Neuronal stem cell (in vitro differentiated cells): ENCODE results near the gene ZSWIM8.

Experiments
- DNase-seq: peaks from one replicate; pipeline ENCODE4 v3.0.0-alpha.2; 2013; ENCODE audit warnings: low spot score
- H2AFZ ChIP-seq: one replicate; pipeline ENCODE4 v1.6.1; 2013; ENCODE audit warnings: mild to moderate bottlenecking, low read length, inconsistent platforms
- H2AK5ac ChIP-seq: 2 replicates; pipeline ENCODE4 v1.6.1; 2013; ENCODE audit warnings: low read depth, mild to moderate bottlenecking, inconsistent platforms, low read length, moderate library complexity, mixed read lengths
- H2BK120ac ChIP-seq: 2 replicates; pipeline ENCODE4 v1.6.1; 2013; ENCODE audit warnings: low read depth, mild to moderate bottlenecking, inconsistent platforms, low read length, moderate library complexity, mixed read lengths
- H2BK12ac ChIP-seq: one replicate; pipeline ENCODE4 v1.6.1; 2013; ENCODE audit warnings: low read length, inconsistent platforms
- H2BK15ac ChIP-seq: 2 replicates; pipeline ENCODE4 v1.6.1; 2013; ENCODE audit warnings: mild to moderate bottlenecking, low read length, inconsistent platforms, mixed read lengths
- H2BK5ac ChIP-seq: one replicate; pipeline ENCODE4 v1.6.1; 2013; ENCODE audit warnings: inconsistent platforms, mild to moderate bottlenecking, low read length, moderate library complexity
- H3K14ac ChIP-seq: one replicate; pipeline ENCODE4 v1.6.1; 2013; ENCODE audit warnings: low read length, inconsistent platforms
- H3K18ac ChIP-seq: 2 replicates; pipeline ENCODE4 v1.6.1; 2013; ENCODE audit warnings: low read length, inconsistent platforms
- H3K23ac ChIP-seq: 2 replicates; pipeline ENCODE4 v1.6.1; 2013; ENCODE audit warnings: low read depth, mild to moderate bottlenecking, mixed read lengths, low read length, inconsistent platforms; ENCODE audit not compliant: poor library complexity
- H3K27ac ChIP-seq: replicated peaks from 3 replicates; pipeline ENCODE4 v1.5.1; 2013; ENCODE audit warnings: low read length, inconsistent platforms
- H3K27me3 ChIP-seq, 3 experiments: 2 replicates each; pipeline ENCODE4 v1.6.1; 2013; ENCODE audit warnings: low read length in 3 of 3, mild to moderate bottlenecking in 2 of 3, inconsistent platforms in 1 of 3, low read depth in 1 of 3, mixed read lengths in 1 of 3, moderate library complexity in 1 of 3; ENCODE audit not compliant: control insufficient read depth in 3 of 3, insufficient read depth in 3 of 3
- H3K36me3 ChIP-seq, 2 donors: replicated peaks in 1 of 2; 2 replicates each; pipeline ENCODE4 v1.6.1; 2013; ENCODE audit warnings: low read length in 2 of 2; ENCODE audit not compliant: control insufficient read depth in 2 of 2, insufficient read depth in 2 of 2
- H3K4ac ChIP-seq: 2 replicates; pipeline ENCODE4 v1.6.1; 2013; ENCODE audit warnings: inconsistent platforms, mild to moderate bottlenecking, low read length, moderate library complexity
- H3K4me1 ChIP-seq, 2 donors: 1 replicate in 1 of 2; 2 replicates in 1 of 2; pipeline ENCODE4 v1.6.1; 2013; ENCODE audit warnings: low read length in 2 of 2, low read depth in 1 of 2; ENCODE audit not compliant: control insufficient read depth in 2 of 2, insufficient read depth in 1 of 2
- H3K4me2 ChIP-seq: one replicate; pipeline ENCODE4 v1.6.1; 2013; ENCODE audit warnings: mild to moderate bottlenecking, low read length, inconsistent platforms; ENCODE audit not compliant: insufficient read depth, poor library complexity, severe bottlenecking
- H3K4me3 ChIP-seq, 2 donors: 2 replicates each; pipeline ENCODE4 v1.5.1; 2013; ENCODE audit warnings: low read length in 2 of 2, mild to moderate bottlenecking in 2 of 2, inconsistent platforms in 1 of 2, moderate library complexity in 1 of 2
- H3K79me1 ChIP-seq: one replicate; pipeline ENCODE4 v1.6.1; 2013; ENCODE audit warnings: low read depth, mild to moderate bottlenecking, inconsistent platforms, low read length, moderate library complexity
- H3K9ac ChIP-seq: one replicate; pipeline ENCODE4 v1.6.1; 2013; ENCODE audit warnings: mild to moderate bottlenecking, low read depth, low read length, inconsistent platforms; ENCODE audit not compliant: poor library complexity
- H3K9me3 ChIP-seq, 2 donors: replicated peaks in 1 of 2; 2 replicates each; pipeline versions ENCODE3 to v1.6.1; 2013; ENCODE audit warnings: low read length in 2 of 2, mild to moderate bottlenecking in 2 of 2, inconsistent platforms in 1 of 2, low read depth in 1 of 2, mixed read lengths in 1 of 2, moderate library complexity in 1 of 2; ENCODE audit not compliant: control insufficient read depth in 2 of 2, insufficient read depth in 1 of 2
- H4K8ac ChIP-seq: one replicate; pipeline ENCODE4 v1.6.1; 2013; ENCODE audit warnings: low read depth, mild to moderate bottlenecking, inconsistent platforms, low read length, moderate library complexity
- H4K91ac ChIP-seq: one replicate; pipeline ENCODE4 v1.6.1; 2013; ENCODE audit warnings: low read length, low read depth, mild to moderate bottlenecking, inconsistent platforms; ENCODE audit not compliant: poor library complexity
- WGBS, 2 donors: extraction: QIAGEN DNeasy Blood & Tissue Kit; methylation state at CpG; one replicate each; pipeline ENCODE4 v1.1.7; 2013; ENCODE audit warnings: missing lambda C conversion rate in 2 of 2, mixed read lengths in 1 of 2; ENCODE audit not compliant: insufficient read length in 2 of 2, insufficient replicate concordance in 1 of 2; ENCODE audit errors: extremely low coverage in 2 of 2; 5-methylcytosine and 5-hydroxymethylcytosine counted together

ZSWIM8 gene

GRCh38 chr10:73769396-73769795 lies 16.0 kb upstream of the ZSWIM8 start:
- no peak for DNase-seq
- Histone ChIP-seq H2AFZ (no peak overlapping the region), H3K4me2 (no peak overlapping the region), H3K4me3 (no peak overlapping the region), H4K91ac (no peak overlapping the region), H2BK120ac (no peak overlapping the region), H3K9ac (peak overlapping the region; percentile 44), H3K79me1 (peaks cover 3% of the 10 kb centered on the region), H4K8ac (no peak overlapping the region), H3K36me3 (peaks cover 51 to 87% of the 10 kb centered on the region in 2 donors), H2AK5ac (no peak overlapping the region), H2BK12ac (no peak overlapping the region), H3K27me3 (no peaks in the 10 kb centered on the region), H3K4me1 (peaks cover 5 to 13% of the 10 kb centered on the region in 2 donors), H3K14ac (no peak overlapping the region), H3K9me3 (no peaks in the 10 kb centered on the region), H3K23ac (no peak overlapping the region), H2BK5ac (no peak overlapping the region), H2BK15ac (no peak overlapping the region), H3K18ac (no peak overlapping the region), H3K4ac (no peak overlapping the region), H3K27ac (no peak overlapping the region)
- WGBS, 2 donors, result no CpG with 5 or more reads among the region's 5 CpGs

- Histone ChIP-seq H4K8ac (no peak overlapping the region), H3K36me3 (peaks cover 33 to 85% of the 10 kb centered on the region in 2 donors), H2AK5ac (no peak overlapping the region), H3K4ac (no peak overlapping the region), H2BK15ac (no peak overlapping the region), H3K4me2 (peak overlapping the region; percentile 95), H3K9me3 (no peaks in the 10 kb centered on the region), H4K91ac (no peak overlapping the region), H2AFZ (peak overlapping the region; percentile 96), H3K4me1 (peaks cover 10 to 19% of the 10 kb centered on the region in 2 donors), H3K14ac (peak overlapping the region; percentile 82), H2BK5ac (peak overlapping the region; percentile 85), H2BK12ac (no peak overlapping the region), H3K9ac (peak overlapping the region; percentile 96), H3K79me1 (peaks cover 5% of the 10 kb centered on the region), H3K27ac (peak overlapping the region; percentile 89), H2BK120ac (no peak overlapping the region), H3K27me3 (no peaks in the 10 kb centered on the region), H3K23ac (peak overlapping the region; percentile 99), H3K4me3 (peak overlapping the region; percentile 79 to 98), H3K18ac (peak overlapping the region; percentile 99)
- no peak for DNase-seq
- WGBS, 2 donors, result no CpG with 5 or more reads among the region's 17 CpGs
These were observed 13.6 kb upstream of the ZSWIM8 start for GRCh38 chr10:73771722-73772280.

GRCh38 chr10:73772281-73773151 lies 12.9 kb upstream of the ZSWIM8 start:
- Histone ChIP-seq H2AFZ (peak overlapping the region; percentile 96), H2BK120ac (peak overlapping the region; percentile 23), H3K9me3 (no peaks in the 10 kb centered on the region), H4K91ac (no peak overlapping the region), H3K14ac (peak overlapping the region; percentile 82), H3K4me3 (peak overlapping the region; percentile 79 to 98), H3K23ac (peak overlapping the region; percentile 99), H3K4me2 (peak overlapping the region; percentile 95), H4K8ac (no peak overlapping the region), H2BK15ac (peak overlapping the region; percentile 49), H3K18ac (peak overlapping the region; percentile 99), H3K4me1 (peaks cover 10 to 19% of the 10 kb centered on the region in 2 donors), H2BK12ac (peak overlapping the region; percentile 76), H2AK5ac (peak overlapping the region; percentile 62), H3K36me3 (peaks cover 30 to 85% of the 10 kb centered on the region in 2 donors), H3K9ac (peak overlapping the region; percentile 96), H3K4ac (no peak overlapping the region), H2BK5ac (peak overlapping the region; percentile 85), H3K27me3 (no peaks in the 10 kb centered on the region), H3K79me1 (peaks cover 5% of the 10 kb centered on the region), H3K27ac (peak overlapping the region; percentile 89)
- peak; percentile 72 for DNase-seq
- no CpG with 5 or more reads among the region's 101 CpGs for WGBS, 2 donors
